Astrocyte (in vitro differentiated cells and primary cell): ENCODE data around the gene SND1. TPM values are rescaled to one million over a fixed set of nuclear protein-coding genes. Genes with fewer than 3 reads are reported as not detected.

ENCODE experiments used
- DNase-seq: peaks from one replicate; pipeline ENCODE4 v3.0.0-alpha.2; 2010; ENCODE audit warnings: low read depth
- FAIRE-seq: peaks from 2 replicates; lab custom pipeline; 2011; peaks lifted over from hg19 to GRCh38; lab: Jason Lieb, UNC
- H2AFZ ChIP-seq: 2 replicates; pipeline ENCODE4 v1.6.0; 2012; ENCODE audit warnings: low read depth, low read length, inconsistent platforms
- H3K27ac ChIP-seq: 2 replicates; pipeline ENCODE4 v1.5.1; 2011; ENCODE audit warnings: low read depth, low read length, inconsistent platforms
- H3K27me3 ChIP-seq: 2 replicates; pipeline ENCODE4 v1.6.0; 2011; ENCODE audit warnings: low read length, inconsistent platforms; ENCODE audit not compliant: insufficient read depth
- H3K36me3 ChIP-seq: 2 replicates; pipeline ENCODE4 v1.5.1; 2011; ENCODE audit warnings: low read length, inconsistent platforms; ENCODE audit not compliant: insufficient read depth
- H3K4me1 ChIP-seq: 2 replicates; pipeline ENCODE4 v1.5.1; 2011; ENCODE audit warnings: low read length, inconsistent platforms; ENCODE audit not compliant: insufficient read depth
- H3K4me2 ChIP-seq: 2 replicates; pipeline ENCODE4 v1.6.0; 2012; ENCODE audit warnings: low read length, inconsistent platforms
- H3K4me3 ChIP-seq: 2 replicates; pipeline ENCODE4 v1.5.1; 2011; ENCODE audit warnings: low read depth, mild to moderate bottlenecking, low read length, inconsistent platforms; ENCODE audit not compliant: insufficient read depth
- H3K79me2 ChIP-seq: 2 replicates; pipeline ENCODE4 v1.6.0; 2012; ENCODE audit warnings: mild to moderate bottlenecking, low read length, inconsistent platforms; ENCODE audit not compliant: insufficient read depth
- H3K9ac ChIP-seq: 2 replicates; pipeline ENCODE4 v1.6.0; 2012; ENCODE audit warnings: mild to moderate bottlenecking, low read length, inconsistent platforms
- H3K9me3 ChIP-seq: 2 replicates; pipeline ENCODE4 v1.5.1; 2012; ENCODE audit warnings: low read depth, mild to moderate bottlenecking, low read length, inconsistent platforms; ENCODE audit not compliant: insufficient read depth
- H4K20me1 ChIP-seq: 2 replicates; pipeline ENCODE4 v1.6.0; 2012; ENCODE audit warnings: low read length, inconsistent platforms; ENCODE audit not compliant: insufficient read depth
- H3K27ac Mint-ChIP-seq: one replicate; pipeline ENCODE4 v1.8.0; 2021; ENCODE audit warnings: mild to moderate bottlenecking, mixed read lengths; ENCODE audit not compliant: unreplicated experiment
- H3K27me3 Mint-ChIP-seq: one replicate; pipeline ENCODE4 v1.8.0; 2021; ENCODE audit warnings: low read depth, mixed read lengths; ENCODE audit not compliant: unreplicated experiment
- H3K36me3 Mint-ChIP-seq: one replicate; pipeline ENCODE4 v1.8.0; 2021; ENCODE audit warnings: low read depth, mixed read lengths; ENCODE audit not compliant: unreplicated experiment
- H3K4me1 Mint-ChIP-seq: one replicate; pipeline ENCODE4 v1.8.0; 2021; ENCODE audit warnings: low read depth, mixed read lengths; ENCODE audit not compliant: unreplicated experiment
- H3K4me3 Mint-ChIP-seq: one replicate; pipeline ENCODE4 v1.8.0; 2021; ENCODE audit warnings: mild to moderate bottlenecking, moderate library complexity, mixed read lengths; ENCODE audit not compliant: unreplicated experiment
- H3K9me3 Mint-ChIP-seq: one replicate; pipeline ENCODE4 v1.8.0; 2021; ENCODE audit warnings: mild to moderate bottlenecking, mixed read lengths; ENCODE audit not compliant: unreplicated experiment
- EZH2 ChIP-seq: IDR thresholded peaks from 2 replicates; pipeline ENCODE4 v1.6.1; 2012; ENCODE audit warnings: mild to moderate bottlenecking, low read length, inconsistent platforms; ENCODE audit not compliant: insufficient read depth
- total RNA-seq: library from RNA; stranded (reverse); gene quantifications from 2 replicates; pipeline ENCODE4 v1.2.1, GENCODE V29; 2021
- TF ChIP-seq, protein P1 (sequence below): IDR thresholded peaks from 2 replicates; pipeline ENCODE4 v1.5.1; 2011; ENCODE audit warnings: low read depth, mild to moderate bottlenecking, inconsistent platforms, low read length, moderate library complexity; ENCODE audit not compliant: insufficient read depth

The SND1 gene
- total RNA-seq, 1 donor from 2014 or later = 267 TPM

GRCh38 chr7:127932076-127932475 lies 280.1 kb downstream of the SND1 start:
- no peaks in the 10 kb centered on the region for H3K27me3 Mint-ChIP-seq
- no peak overlapping the region for H3K27ac ChIP-seq
- no peak for TF ChIP-seq EZH2
- TF ChIP-seq, protein P1, sequence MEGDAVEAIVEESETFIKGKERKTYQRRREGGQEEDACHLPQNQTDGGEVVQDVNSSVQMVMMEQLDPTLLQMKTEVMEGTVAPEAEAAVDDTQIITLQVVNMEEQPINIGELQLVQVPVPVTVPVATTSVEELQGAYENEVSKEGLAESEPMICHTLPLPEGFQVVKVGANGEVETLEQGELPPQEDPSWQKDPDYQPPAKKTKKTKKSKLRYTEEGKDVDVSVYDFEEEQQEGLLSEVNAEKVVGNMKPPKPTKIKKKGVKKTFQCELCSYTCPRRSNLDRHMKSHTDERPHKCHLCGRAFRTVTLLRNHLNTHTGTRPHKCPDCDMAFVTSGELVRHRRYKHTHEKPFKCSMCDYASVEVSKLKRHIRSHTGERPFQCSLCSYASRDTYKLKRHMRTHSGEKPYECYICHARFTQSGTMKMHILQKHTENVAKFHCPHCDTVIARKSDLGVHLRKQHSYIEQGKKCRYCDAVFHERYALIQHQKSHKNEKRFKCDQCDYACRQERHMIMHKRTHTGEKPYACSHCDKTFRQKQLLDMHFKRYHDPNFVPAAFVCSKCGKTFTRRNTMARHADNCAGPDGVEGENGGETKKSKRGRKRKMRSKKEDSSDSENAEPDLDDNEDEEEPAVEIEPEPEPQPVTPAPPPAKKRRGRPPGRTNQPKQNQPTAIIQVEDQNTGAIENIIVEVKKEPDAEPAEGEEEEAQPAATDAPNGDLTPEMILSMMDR = no peak
- H3K4me1 Mint-ChIP-seq = peaks cover 38% of the 10 kb centered on the region
- peaks cover 15% of the 10 kb centered on the region for H3K36me3 ChIP-seq
- peaks cover 10% of the 10 kb centered on the region for H3K4me1 ChIP-seq
- H2AFZ ChIP-seq = no peak overlapping the region
- H3K9me3 Mint-ChIP-seq = peaks cover 4% of the 10 kb centered on the region
- no peaks in the 10 kb centered on the region for H3K27me3 ChIP-seq
- no peak overlapping the region for H3K9ac ChIP-seq
- FAIRE-seq (no peak), DNase-seq (no peak)
- H4K20me1 ChIP-seq = peaks cover 74% of the 10 kb centered on the region
- H3K4me3 ChIP-seq = no peak overlapping the region
- H3K9me3 ChIP-seq = peaks cover 4% of the 10 kb centered on the region
- no peak overlapping the region for H3K4me3 Mint-ChIP-seq
- H3K36me3 Mint-ChIP-seq = peaks cover 40% of the 10 kb centered on the region
- peak overlapping the region; percentile 46 for H3K4me2 ChIP-seq
- H3K27ac Mint-ChIP-seq = no peak overlapping the region
- H3K79me2 ChIP-seq = peaks cover 13% of the 10 kb centered on the region

DNA sequence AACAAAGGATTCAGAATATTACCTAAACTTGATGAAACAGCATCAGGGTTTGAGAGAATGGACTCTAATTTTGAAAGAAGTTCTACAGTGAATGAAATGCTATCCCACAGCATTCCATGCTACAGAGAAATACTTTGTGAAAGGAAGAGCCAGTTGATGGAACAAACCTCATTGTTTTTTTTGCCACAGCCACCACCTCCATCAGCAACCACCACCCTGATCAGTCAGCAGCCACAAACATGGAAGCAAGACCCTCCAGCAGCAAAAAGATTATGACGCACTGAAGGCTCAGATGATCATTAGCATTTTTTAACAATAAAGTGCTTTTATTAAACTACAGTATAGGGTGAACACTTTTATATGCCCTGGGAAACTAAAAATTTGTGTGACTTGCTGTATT lies 280.5 kb downstream of the SND1 start:
- no peak overlapping the region for H3K4me3 ChIP-seq
- peaks cover 34% of the 10 kb centered on the region for H3K4me1 Mint-ChIP-seq
- FAIRE-seq (no peak), DNase-seq (peak; percentile 33)
- H3K27me3 ChIP-seq = no peaks in the 10 kb centered on the region
- H3K79me2 ChIP-seq = peaks cover 13% of the 10 kb centered on the region
- no peak overlapping the region for H3K9ac ChIP-seq
- H3K36me3 ChIP-seq = peaks cover 15% of the 10 kb centered on the region
- H3K27ac ChIP-seq = no peak overlapping the region
- peak overlapping the region; percentile 46 for H3K4me2 ChIP-seq
- peaks cover 4% of the 10 kb centered on the region for H3K9me3 Mint-ChIP-seq
- peaks cover 74% of the 10 kb centered on the region for H4K20me1 ChIP-seq
- H3K4me3 Mint-ChIP-seq = no peak overlapping the region
- TF ChIP-seq, protein P1 = no peak
- H2AFZ ChIP-seq = no peak overlapping the region
- no peaks in the 10 kb centered on the region for H3K27me3 Mint-ChIP-seq
- peaks cover 10% of the 10 kb centered on the region for H3K4me1 ChIP-seq
- H3K36me3 Mint-ChIP-seq = peaks cover 40% of the 10 kb centered on the region
- no peak overlapping the region for H3K27ac Mint-ChIP-seq
- peaks cover 4% of the 10 kb centered on the region for H3K9me3 ChIP-seq

DNA sequence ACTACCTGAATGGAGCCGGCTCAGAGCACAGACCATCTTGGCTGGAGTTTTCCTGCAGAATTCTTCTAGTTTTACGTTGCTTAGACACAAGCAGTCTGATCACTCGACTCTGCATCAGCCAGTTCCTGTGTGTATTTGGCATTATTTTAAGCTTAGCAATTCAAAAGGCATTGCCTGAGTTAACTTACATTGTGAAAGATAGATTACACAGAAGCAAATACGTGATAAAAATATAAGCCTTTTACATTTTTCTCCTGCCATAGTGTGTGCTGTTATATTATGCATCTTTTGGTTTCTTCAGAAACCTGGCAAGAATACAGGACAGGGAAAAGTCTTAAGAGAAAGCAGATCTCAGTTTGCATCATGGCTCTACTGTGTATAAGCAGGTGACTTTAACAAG lies 281.2 kb downstream of the SND1 start:
- no peak overlapping the region for H3K27ac Mint-ChIP-seq
- H3K27me3 ChIP-seq = no peaks in the 10 kb centered on the region
- peak overlapping the region; percentile 46 for H3K4me2 ChIP-seq
- DNase-seq = peak; percentile 36
- H3K4me1 ChIP-seq = peaks cover 10% of the 10 kb centered on the region
- no peaks in the 10 kb centered on the region for H3K27me3 Mint-ChIP-seq
- peaks cover 72% of the 10 kb centered on the region for H4K20me1 ChIP-seq
- H3K9me3 Mint-ChIP-seq = peaks cover 4% of the 10 kb centered on the region
- peaks cover 4% of the 10 kb centered on the region for H3K9me3 ChIP-seq
- peaks cover 34% of the 10 kb centered on the region for H3K4me1 Mint-ChIP-seq
- H3K4me3 Mint-ChIP-seq = no peak overlapping the region
- FAIRE-seq = no peak
- H3K27ac ChIP-seq = no peak overlapping the region
- TF ChIP-seq EZH2 = no peak
- TF ChIP-seq, protein P1 = no peak
- H3K9ac ChIP-seq = no peak overlapping the region
- no peak overlapping the region for H2AFZ ChIP-seq
- H3K4me3 ChIP-seq = no peak overlapping the region
- H3K36me3 Mint-ChIP-seq = peaks cover 40% of the 10 kb centered on the region
- H3K36me3 ChIP-seq = peaks cover 15% of the 10 kb centered on the region
- peaks cover 6% of the 10 kb centered on the region for H3K79me2 ChIP-seq
